ENCODE measurements around the gene KIF26B.

GRCh38 chr1:245310571-245311531, 156.1 kb downstream of the KIF26B start:
- TF ChIP-seq CTCF (IDR thresholded peaks at IDR 0.05), result no peak
- TF ChIP-seq REST (IDR thresholded peaks at IDR 0.05; ENCODE audit: low read depth, low read length), result no peak

Data from SK-N-SH (cell line).